EL (cell line): ENCODE data around the gene WT1.
"Not testable (repeated sequence)": the region's sequence is repeated elsewhere in the genome, so short reads cannot be mapped to it uniquely, and the experiment has no call there.

Experiments
- DNase-seq: peaks from one replicate; pipeline ENCODE4 v3.0.0-alpha.2; 2016

Gene WT1

GRCh38 chr11:32435511-32435941, at the start of gene WT1:
WT1 (minus strand) TSS chr11:32435539.
- no peak for DNase-seq

GRCh38 chr11:32479291-32479690, 44.0 kb upstream of the WT1 start:
- no peak for DNase-seq

GRCh38 chr11:32478277-32478731, 43.0 kb upstream of the WT1 start:
- no peak for DNase-seq

GRCh38 chr11:32473282-32473909, 38.1 kb upstream of the WT1 start:
- no peak for DNase-seq

DNA sequence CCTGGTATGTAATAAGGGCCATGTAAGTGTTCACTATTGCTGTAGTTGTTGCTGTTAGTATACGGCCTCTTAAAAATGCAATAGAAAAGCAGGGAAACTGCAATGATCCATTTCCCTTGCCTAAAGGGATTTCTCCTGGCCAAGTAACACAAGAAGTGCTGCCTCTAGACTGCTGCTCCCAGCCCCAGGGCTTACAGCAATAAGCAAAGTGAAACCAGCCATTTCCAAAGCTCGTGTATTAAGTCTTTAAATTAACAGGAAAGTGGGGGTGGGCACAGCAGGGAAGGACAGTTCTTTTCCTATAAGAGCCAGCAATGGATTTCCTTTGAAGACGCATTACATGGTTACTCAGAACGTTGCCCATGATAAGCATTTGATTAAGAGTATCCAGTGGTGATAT, 36.9 kb upstream of the WT1 start:
- no peak for DNase-seq

- not testable (repeated sequence) for DNase-seq
Measured at GRCh38 chr11:32471544-32471943, 36.2 kb upstream of the WT1 start.

DNA sequence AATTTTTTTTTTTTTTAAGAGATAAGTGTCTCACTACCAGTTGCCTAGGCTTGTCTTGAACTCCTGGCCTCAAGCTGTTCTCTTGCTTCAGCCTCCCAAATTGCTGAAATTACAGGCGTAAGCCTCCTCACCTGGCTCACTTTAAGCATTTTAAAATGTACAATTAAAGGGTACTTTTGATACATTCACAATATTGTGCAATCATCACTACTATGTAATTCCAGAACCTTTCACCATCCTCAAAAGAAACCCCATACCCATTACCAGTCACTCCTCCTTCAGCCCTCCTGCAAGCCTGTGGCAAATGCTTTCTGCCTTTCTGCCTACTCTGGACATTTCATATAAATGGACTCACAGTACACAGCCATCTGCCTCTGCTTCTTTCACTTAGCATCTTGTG, 34.5 kb upstream of the WT1 start:
- no peak for DNase-seq

- DNase-seq, result no peak
Measured at GRCh38 chr11:32466279-32466915, 31.1 kb upstream of the WT1 start.

DNA sequence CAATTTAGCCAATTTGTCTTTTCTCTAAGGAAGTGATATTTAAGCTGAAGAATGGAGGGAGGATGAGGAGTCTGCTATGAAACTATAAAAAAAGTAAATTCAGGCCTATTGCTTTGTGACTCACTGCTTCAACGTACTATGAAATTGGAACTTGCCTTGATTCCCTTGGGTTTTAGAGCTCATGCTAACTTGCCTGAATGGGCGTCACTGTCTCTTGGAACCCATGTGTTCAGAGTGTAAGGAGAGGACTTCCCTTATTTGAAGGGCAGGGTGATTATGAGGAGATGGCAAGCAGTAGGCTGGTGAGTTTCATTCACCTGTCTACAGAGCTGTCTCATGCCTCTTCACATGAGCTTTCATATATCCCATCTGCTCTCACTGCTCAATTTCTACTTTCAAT, 28.7 kb upstream of the WT1 start:
- no peak for DNase-seq

DNA sequence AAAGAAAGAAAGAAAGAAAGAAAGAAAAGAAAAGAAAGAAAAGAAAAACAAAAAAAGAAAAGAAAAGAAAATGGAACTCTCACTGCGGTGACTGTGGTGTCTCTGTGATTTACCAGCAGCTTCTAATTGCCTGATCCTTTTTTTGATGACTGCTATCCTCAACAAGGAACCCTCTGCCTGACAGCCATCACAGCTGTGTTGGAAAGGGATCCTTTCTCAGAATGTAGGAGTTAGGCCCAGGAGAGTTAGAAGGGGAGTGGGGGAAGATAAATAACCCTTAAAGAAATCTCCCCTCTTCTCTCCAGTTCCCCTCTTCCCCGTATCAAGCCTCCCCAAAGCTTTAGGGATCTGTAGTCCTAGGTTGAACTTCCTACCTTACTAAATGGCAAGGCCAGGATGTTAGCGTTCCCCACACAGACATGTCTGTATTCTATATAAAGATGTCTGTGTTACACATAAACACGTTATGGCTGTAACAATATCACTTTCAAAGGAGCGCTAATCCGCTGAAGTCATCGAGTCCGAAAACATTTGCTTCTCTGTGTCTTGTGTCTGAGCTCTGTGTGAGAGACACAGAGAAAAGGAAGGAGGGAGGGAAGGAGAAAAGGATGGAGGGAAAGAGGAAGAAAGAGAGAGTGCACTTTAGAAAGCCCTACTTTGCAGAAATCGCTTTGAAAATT, 26.8 kb upstream of the WT1 start:
- no peak for DNase-seq

DNA sequence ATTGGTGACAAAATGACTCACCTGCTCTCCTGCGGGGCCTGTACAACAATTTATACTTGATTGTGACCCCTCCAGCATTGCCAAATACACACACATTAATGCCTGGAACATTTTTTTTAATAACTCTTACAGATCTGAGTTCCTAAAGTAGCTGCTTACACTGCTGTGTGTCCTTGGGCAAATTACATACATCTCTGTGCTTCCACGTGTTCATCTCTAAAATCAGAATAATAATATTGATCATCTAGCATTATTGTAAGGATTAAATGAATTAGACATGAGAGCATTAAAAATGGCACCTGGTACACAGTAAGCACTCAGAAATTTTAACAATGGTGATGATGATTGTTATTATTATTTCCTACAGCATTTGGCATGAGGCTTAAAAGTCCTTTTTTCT, 21.5 kb upstream of the WT1 start:
- no peak for DNase-seq

GRCh38 chr11:32454993-32455392, 19.7 kb upstream of the WT1 start:
- no peak for DNase-seq

DNA sequence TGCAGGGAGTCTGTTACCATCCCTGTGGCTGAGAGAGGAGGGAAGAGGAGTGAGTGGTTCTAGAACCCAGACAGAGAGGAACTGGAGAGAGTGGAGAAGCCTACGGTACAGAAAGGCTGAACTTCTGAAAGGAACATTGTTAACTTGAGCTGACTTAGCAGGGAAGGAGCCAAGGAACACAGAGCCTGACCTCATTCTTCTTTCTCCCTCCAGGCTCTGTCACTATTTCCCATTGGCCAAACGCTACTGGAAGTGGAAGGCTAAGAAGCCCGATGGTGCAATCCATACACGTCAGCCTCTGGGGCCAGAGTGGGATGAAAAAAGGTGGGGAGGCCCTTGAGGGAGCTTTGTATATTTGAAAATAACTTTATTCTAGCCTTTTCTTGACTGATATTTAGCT, 16.5 kb upstream of the WT1 start:
- DNase-seq, result no peak

GRCh38 chr11:32450372-32450771, 15.0 kb upstream of the WT1 start:
- DNase-seq, result no peak

GRCh38 chr11:32448232-32448631, 12.9 kb upstream of the WT1 start:
- DNase-seq, result peak; percentile 25

DNA sequence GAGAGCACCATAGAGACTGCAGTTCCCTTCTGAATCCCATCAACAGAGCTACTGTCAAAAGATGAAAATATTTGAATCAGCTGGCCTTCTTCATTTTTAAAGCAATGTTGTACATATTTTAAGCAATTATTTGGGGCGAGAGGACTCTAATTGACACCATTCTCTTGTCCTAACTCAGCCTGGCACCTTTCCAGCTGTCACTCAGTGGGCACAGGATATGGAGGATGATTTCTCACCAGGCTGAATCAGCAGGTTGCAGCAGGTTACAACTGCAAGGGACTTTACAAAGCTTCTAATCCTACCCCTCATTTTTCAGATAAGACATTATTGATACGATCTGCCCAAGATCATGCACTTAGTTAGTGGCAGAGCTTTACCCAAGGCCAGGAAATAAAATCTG, 11.9 kb upstream of the WT1 start:
- DNase-seq, result no peak

DNA sequence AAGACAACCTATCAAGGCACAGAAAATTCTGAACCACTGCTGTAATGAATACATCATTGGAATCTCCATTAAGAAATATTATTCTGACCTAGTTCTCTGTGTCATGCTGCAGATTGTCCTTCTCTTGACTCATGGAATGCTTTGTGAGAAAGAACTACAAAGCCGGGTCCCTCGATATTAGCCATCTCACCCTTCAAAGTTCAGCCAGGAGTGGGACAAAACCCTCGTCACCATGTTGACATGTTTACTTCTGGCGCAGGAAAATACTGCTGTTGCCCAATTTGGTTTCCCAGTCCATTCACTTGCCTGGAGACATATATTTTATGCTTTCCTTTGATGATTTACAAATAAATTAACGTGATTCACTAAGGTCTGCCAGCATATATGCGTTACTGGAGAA, 10.9 kb upstream of the WT1 start:
- no peak for DNase-seq

- no peak for DNase-seq
Measured at GRCh38 chr11:32444186-32444585, 8.8 kb upstream of the WT1 start.

DNA sequence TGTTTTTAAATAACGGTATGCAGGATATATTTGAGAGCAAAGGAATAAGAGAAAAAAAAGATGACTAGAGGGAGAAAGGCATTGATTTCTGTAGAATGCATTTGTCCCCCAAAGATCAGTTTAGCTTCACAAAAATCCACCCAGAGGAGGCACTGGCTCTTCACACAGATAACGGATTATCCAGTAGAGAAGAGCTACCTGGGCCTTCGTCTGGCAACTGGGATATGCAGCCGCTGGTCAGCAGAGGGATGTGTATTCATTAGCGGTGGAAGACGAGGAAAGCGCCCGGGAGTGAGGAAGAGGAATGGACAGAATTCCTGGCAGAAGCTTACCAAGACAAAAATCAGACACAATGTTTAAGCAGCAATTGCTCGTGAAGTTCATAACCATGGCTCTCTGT, 5.6 kb upstream of the WT1 start:
- DNase-seq, result no peak

- DNase-seq, result no peak
Measured at GRCh38 chr11:32440312-32440908, 5.1 kb upstream of the WT1 start.

DNA sequence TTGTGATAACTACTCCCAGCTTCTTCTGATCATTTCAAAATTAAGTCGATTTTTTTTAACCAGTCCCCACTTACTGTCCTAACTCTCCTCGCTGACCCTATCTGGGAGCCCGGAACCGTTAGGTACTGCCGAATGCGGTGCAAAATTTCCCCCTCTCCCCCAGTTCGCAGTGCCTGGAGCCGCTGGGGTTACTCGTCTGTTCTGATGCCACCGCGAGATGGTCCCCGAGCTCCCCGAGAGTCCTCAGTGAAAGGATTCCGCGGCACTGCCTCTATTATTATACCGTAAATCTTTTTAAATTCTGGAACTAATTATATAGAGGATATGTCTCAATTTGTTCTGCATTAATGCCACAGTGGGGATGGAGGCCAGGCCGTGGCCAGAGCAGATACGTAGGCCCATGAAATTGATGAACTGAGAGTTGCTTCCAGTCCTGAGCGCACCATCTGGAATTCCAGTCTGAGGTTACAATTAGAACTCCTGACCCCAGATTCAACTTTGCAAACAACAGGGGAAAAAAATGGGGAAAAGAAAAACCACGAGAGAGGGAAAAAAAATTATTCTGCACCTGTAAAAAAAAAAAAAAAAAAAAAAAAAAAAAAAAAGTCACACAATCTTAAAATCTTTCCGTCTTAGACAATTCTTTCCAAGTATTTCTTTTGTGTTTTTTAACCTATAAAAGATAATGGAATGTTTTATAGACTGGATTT, 4.3 kb upstream of the WT1 start:
- DNase-seq, result no peak

- DNase-seq, result no peak
Measured at GRCh38 chr11:32438866-32439489, 3.6 kb upstream of the WT1 start.

DNA sequence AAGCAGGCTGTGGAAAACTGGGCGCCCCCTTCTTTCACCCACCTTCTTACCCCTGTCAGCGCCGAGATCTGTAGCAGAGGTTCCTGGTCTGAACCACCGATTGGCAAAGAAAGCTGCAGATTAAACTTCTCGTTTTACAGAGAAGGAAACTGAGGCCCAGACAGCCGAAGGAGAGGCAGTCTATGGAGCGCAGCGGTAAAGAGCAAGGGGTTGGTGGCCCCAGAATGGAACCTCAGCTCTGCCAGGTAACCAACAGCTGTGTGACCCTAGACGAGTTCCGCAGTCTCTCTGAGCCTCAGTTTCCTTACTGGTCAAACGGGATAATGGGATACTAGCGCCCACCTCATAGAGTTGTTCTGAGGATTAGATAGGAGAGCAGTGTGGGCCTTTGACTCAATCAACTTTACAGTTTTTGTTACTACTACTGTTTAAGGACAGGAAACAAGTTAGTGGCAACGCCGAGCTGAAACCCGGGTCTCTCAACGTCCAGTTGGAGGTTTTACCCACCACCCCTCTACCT, 3.1 kb upstream of the WT1 start:
- no peak for DNase-seq
